ENCODE data around the gene PFN1. TPM values are rescaled to one million over a fixed set of nuclear protein-coding genes. Genes with fewer than 3 reads are reported as not detected.

The PFN1 gene
- total RNA-seq: 1,000 to 10,000 TPM; 1,726 to 1,759 TPM

- intact Hi-C loops (cut with micrococcal nuclease): no loop called here
- DNase-seq: peak; percentile 96
- POLR2A ChIA-PET: interaction anchor here (0.6 to 20.8 kb wide), 18 partner anchors 9 to 706 kb away, joined by 3 to 627 read pairs (median 4); partner anchors contain the start of genes C17orf107, CAMTA2, CHRNE and KIF1C
- H3K9me3 Mint-ChIP-seq: no peaks in the 10 kb centered on the region
- ATAC-seq: peak; percentile 50
- peaks cover 37% of the 10 kb centered on the region for H3K4me1 Mint-ChIP-seq (ENCODE audit: low read depth)
- CTCF ChIA-PET: interaction anchor here (1.4 to 2.8 kb wide), 2 partner anchors 8 to 21 kb away, joined by 3 to 8 read pairs; partner anchors contain the start of genes RNF167 and SLC25A11
- peak within 1 kb of the TSS; percentile 99 for H3K27ac Mint-ChIP-seq
- no peaks in the 10 kb centered on the region for H3K27me3 Mint-ChIP-seq
- TF ChIP-seq CTCF (IDR thresholded peaks at IDR 0.05): no peak
- peaks cover 45% of the 10 kb centered on the region for H3K36me3 Mint-ChIP-seq (ENCODE audit: low read depth)
- H3K4me3 Mint-ChIP-seq: peak within 1 kb of the TSS; percentile 97
These were observed at the start of gene PFN1 for GRCh38 chr17:4948166-4948930. TSS of gene PFN1 (minus strand) at chr17:4948530. CDS start at chr17:4948394, 136 bp downstream.

GRCh38 chr17:4997302-4998026, 49.1 kb upstream of the PFN1 start, which contains the start of the genes INCA1 and KIF1C:
TSS of gene INCA1 (minus strand) at chr17:4997522. CDS start at chr17:4994437, 3,085 bp downstream.
TSS of gene KIF1C (plus strand) at chr17:4997950. CDS start at chr17:5000247, 2,297 bp downstream.
- DNase-seq (peak; percentile 93), ATAC-seq (peak; percentile 98)
- Mint-ChIP-seq H3K27ac (peak within 1 kb of the TSS; percentile 71), H3K4me1 (ENCODE audit: low read depth) (peaks cover 17% of the 10 kb centered on the region), H3K9me3 (no peaks in the 10 kb centered on the region), H3K27me3 (peaks cover 1% of the 10 kb centered on the region), H3K4me3 (peak within 1 kb of the TSS; percentile 79), H3K36me3 (ENCODE audit: low read depth) (peaks cover 13% of the 10 kb centered on the region)
- CTCF ChIA-PET: interaction anchor here (1.1 to 1.9 kb wide), 6 partner anchors 11 to 64 kb away, joined by 3 to 6 read pairs (median 4); no protein-coding TSS in a partner anchor
- POLR2A ChIA-PET: interaction anchor here (0.7 to 1.7 kb wide), 11 partner anchors 8 to 66 kb away, joined by 3 to 11 read pairs (median 5); partner anchors contain the start of gene PFN1
- TF ChIP-seq CTCF (IDR thresholded peaks at IDR 0.05): no peak
- intact Hi-C loops (cut with micrococcal nuclease): no loop called here

- no peak for ATAC-seq
- ChIA-PET CTCF (interaction anchor here (1.0 to 1.3 kb wide), 2 partner anchors 13 to 85 kb away, joined by 3 read pairs; no protein-coding TSS in a partner anchor), POLR2A (no interaction called here)
- intact Hi-C loops (cut with micrococcal nuclease): no loop called here
- Mint-ChIP-seq H3K4me3 (no peak overlapping the region), H3K36me3 (ENCODE audit: low read depth) (peaks cover 16% of the 10 kb centered on the region), H3K9me3 (no peaks in the 10 kb centered on the region), H3K4me1 (ENCODE audit: low read depth) (peaks cover 24% of the 10 kb centered on the region), H3K27ac (no peak overlapping the region), H3K27me3 (peaks cover 1% of the 10 kb centered on the region)
- DNase-seq: no peak
- TF ChIP-seq CTCF (IDR thresholded peaks at IDR 0.05): no peak
These were observed 45.8 kb upstream of the PFN1 start for GRCh38 chr17:4994081-4994595.

- POLR2A ChIA-PET: interaction anchor here (0.6 to 6.9 kb wide), 13 partner anchors 9 to 125 kb away, joined by 3 to 75 read pairs (median 4); partner anchors contain the start of genes PFN1, RNF167, SLC25A11 and SPAG7
- Mint-ChIP-seq H3K9me3 (no peaks in the 10 kb centered on the region), H3K4me1 (ENCODE audit: low read depth) (peaks cover 30% of the 10 kb centered on the region), H3K4me3 (peak overlapping the region; percentile 85), H3K36me3 (ENCODE audit: low read depth) (peaks cover 21% of the 10 kb centered on the region), H3K27ac (peak overlapping the region; percentile 92), H3K27me3 (no peaks in the 10 kb centered on the region)
- CTCF ChIA-PET: interaction anchor here (0.7 to 1.9 kb wide), 8 partner anchors 8 to 80 kb away, joined by 3 to 12 read pairs (median 3); partner anchors contain the start of genes RNF167 and SLC25A11
- ATAC-seq (peak; percentile 10), DNase-seq (peak; percentile 21)
- no peak for TF ChIP-seq CTCF (IDR thresholded peaks at IDR 0.05)
- intact Hi-C loops (cut with micrococcal nuclease): no loop called here
These were observed 39.6 kb upstream of the PFN1 start for GRCh38 chr17:4987767-4988567.

Measured in activated CD8-positive, alpha-beta T cell treated with anti-CD3 and anti-CD28 coated beads for 36 hours (primary cell).